HG03432 (cell line): ENCODE results near the gene SMIM41.
"Not testable (repeated sequence)": the region's sequence is repeated elsewhere in the genome, so short reads cannot be mapped to it uniquely, and the experiment has no call there.

Experiments used
- ATAC-seq: cut with Tn5 transposase; IDR thresholded peaks from one replicate; pipeline ENCODE4 v1.9.1; 2021; ENCODE audit warnings: mild to moderate bottlenecking, moderate library complexity; ENCODE audit not compliant: unreplicated experiment

SMIM41 gene

GRCh38 chr12:52084491-52085231, 5.2 kb downstream of the SMIM41 start:
- ATAC-seq = no peak

GRCh38 chr12:52085682-52086180, 6.2 kb downstream of the SMIM41 start:
- ATAC-seq = no peak

- ATAC-seq = no peak
These were observed 6.9 kb downstream of the SMIM41 start for GRCh38 chr12:52086366-52086765.

GRCh38 chr12:52086944-52087835, 7.7 kb downstream of the SMIM41 start:
- ATAC-seq = no peak

GRCh38 chr12:52087961-52088820, 8.7 kb downstream of the SMIM41 start:
- ATAC-seq = peak; percentile 73

- ATAC-seq = no peak
These were observed 10.0 kb downstream of the SMIM41 start for GRCh38 chr12:52089491-52089890.

- ATAC-seq = no peak
These were observed 10.8 kb downstream of the SMIM41 start for GRCh38 chr12:52090291-52090690.

- no peak for ATAC-seq
These were observed 11.6 kb downstream of the SMIM41 start for GRCh38 chr12:52091061-52091460.

- ATAC-seq = no peak
These were observed 12.4 kb downstream of the SMIM41 start for GRCh38 chr12:52091869-52092268.

- ATAC-seq = no peak
These were observed 13.8 kb downstream of the SMIM41 start for GRCh38 chr12:52093346-52093745.

- no peak for ATAC-seq
These were observed 17.0 kb downstream of the SMIM41 start for GRCh38 chr12:52096332-52097044.

- ATAC-seq = no peak
These were observed 17.7 kb downstream of the SMIM41 start for GRCh38 chr12:52097045-52097666.

- ATAC-seq = not testable (repeated sequence)
These were observed 25.1 kb downstream of the SMIM41 start for GRCh38 chr12:52104431-52105089.

GRCh38 chr12:52116222-52117125, 37.0 kb downstream of the SMIM41 start:
- ATAC-seq = not testable (repeated sequence)

- peak; percentile 33 for ATAC-seq
These were observed 38.4 kb downstream of the SMIM41 start for GRCh38 chr12:52117806-52118475.

GRCh38 chr12:52119398-52120254, 40.1 kb downstream of the SMIM41 start:
- no peak for ATAC-seq
